Erythroblast (primary cell): ENCODE measurements around the gene ASZ1.
"Not testable (repeated sequence)": the region's sequence is repeated elsewhere in the genome, so short reads cannot be mapped to it uniquely, and the experiment has no call there.

Source experiments
- DNase-seq, 2 experiments: peaks; one replicate each; lab custom pipeline; 2025; lab: John Stamatoyannopoulos, UW
- GATA1 ChIP-seq: IDR thresholded peaks from 2 replicates; pipeline ENCODE4 v1.6.1; 2011; ENCODE audit warnings: low read depth, mild to moderate bottlenecking, control low read depth, low read length, moderate library complexity
- POLR2A ChIP-seq: IDR thresholded peaks from 2 replicates; pipeline ENCODE4 v1.6.1; 2011; ENCODE audit warnings: mild to moderate bottlenecking, low read length

The ASZ1 gene

DNA sequence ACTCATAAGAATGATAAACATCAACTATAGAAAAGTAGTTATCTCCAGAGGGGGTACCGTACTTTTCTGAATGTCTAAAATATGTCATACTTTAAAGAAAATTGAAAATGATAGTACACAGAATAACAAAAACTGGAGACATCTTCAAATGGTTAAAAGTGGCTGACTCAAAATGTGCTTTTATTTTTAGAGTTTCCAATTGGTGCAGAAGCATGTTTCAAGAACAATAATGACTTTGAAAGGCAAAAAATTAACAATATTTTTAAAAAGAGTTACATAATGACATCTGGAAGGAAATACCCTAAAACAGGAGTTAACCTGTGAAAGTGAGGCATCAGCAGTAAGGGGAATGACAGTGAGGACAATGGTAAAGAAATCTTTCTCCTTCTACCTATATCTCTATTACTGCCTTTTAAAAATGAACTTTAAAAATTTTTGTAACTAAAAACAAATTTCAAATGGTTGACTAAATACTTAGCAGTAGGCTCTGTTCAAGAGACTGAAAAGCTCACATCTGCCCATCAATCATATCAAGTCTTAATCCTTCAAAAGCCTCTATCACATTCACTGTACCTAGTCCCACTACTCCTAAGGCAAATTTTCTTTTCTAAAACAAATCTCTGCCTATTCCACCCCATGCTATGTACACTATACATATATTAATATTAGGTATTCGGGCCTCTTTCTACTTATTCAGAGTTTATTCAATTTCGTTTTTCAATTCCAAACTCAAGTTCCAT, 3.0 kb downstream of the ASZ1 start:
- TF ChIP-seq POLR2A: no peak
- TF ChIP-seq GATA1: no peak
- no peak for DNase-seq

DNA sequence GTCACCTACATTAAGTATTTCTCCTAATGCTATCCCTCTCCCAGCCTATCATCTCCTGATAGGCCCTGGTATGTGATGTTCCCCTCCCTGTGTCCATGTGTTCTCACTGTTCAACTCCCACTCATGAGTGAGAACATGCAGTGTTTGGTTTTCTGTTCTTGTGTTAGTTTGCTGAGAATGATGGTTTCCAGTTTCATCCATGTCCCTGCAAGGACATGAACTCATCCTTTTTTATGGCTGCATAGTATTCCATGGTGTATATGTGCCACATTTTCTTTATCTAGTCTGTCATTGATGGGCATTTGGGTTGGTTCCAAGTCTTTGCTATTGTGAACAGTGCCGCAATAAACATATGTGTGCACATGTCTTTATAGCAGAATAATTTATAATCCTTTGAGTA, 12.7 kb downstream of the ASZ1 start:
- DNase-seq: not testable (repeated sequence)

DNA sequence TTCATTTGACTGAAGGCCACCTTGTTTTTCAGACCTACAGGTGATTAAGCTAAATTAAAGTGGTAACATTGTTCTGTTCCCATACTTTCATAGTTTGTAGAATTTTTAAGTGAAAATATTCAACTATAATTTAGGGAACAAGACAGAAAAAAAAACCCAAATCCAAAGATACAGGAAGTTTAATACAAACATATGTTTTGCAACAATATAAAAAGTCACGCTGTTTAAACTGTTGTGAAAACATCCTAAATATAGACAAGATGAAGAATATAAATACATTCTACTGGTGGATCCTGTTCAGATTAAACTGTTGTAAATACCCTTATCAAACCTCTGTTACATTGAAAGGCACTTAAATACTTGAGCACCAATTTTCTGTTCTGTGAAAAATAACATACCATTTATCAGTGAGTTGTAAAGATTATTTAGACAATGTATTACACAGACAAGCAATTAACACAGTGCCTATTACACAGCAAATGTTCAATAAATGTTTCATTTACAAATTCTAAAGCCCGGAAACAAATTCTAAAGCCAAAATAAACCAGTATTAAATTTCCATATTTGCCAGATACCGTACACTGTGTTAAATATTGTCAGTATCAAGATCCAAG, 14.2 kb downstream of the ASZ1 start:
- no peak for DNase-seq
- TF ChIP-seq POLR2A (no peak), GATA1 (no peak)

DNA sequence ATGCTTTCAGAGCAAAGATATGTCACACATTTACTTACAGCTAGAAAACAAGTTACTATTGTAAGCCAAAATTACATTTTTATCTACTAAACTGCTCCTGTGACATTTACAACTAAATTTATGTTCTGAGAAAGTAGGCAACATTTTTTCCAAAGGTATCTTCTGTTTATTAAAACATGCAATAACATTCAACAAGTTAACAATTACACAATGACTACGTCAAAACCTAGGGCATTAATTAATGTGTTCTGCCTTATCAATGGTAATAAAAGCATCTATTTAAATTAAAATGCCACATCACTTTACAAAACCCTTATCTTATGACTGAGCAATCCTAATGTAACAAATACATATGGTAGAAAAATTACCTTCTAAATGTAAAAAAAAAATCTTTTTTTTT, 14.9 kb downstream of the ASZ1 start:
- TF ChIP-seq GATA1 (no peak), POLR2A (no peak)
- DNase-seq: no peak

DNA sequence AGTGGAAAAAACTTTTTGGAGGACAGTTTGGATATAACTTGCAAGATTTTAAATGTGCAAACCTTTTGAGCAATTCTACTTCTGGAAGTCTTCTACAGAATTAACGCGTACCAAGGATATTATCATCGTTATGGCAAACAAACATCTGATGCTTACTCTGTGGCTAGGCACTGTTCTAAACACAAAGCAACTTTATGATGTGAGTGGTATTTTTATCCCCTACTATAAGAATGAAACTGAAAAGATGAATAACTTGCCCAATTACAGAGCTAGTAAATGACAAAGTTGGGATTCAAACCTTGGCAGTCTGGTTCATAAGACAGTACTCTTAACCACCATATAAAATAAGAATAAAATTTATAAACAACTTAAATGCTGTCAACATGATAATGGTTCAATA, 15.8 kb downstream of the ASZ1 start:
- DNase-seq: no peak
- TF ChIP-seq GATA1 (no peak), POLR2A (no peak)

DNA sequence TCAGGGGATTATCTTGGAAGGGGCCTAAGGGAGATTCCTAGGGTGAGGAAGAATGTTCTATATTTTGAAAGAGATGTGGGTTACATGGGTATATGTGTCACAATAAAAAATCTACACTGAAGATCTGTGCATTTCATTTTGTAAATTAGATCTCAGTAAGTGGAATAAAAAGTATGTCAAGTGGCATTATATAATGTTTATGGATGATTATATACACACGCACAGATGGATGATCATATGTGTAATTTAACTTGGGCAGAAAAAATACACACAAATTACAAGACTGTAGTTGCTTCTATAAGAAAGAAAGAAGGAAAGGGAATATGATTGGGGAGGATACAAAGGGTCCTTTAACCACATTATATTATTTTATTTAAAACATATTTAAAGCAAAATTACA, 18.5 kb downstream of the ASZ1 start:
- DNase-seq: no peak
- no peak for TF ChIP-seq POLR2A
- TF ChIP-seq GATA1: no peak

DNA sequence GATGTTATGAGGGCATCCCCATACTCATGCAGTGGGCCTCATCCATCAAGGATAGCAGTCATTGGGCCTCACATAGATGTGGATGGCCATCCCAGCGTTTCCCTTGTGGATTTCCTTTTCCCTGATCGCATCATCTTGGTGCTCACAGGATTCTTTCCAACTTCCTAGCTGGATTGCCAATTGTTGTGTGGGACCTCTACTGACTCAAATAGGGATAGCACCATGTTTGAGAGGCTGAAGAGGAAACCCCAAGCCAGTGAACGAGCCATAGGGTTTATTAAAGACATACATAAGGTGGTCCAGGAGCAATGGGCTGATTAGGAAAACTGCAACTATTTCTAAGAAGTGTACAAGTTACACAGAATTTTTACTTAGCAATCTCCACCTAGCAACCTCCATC, 21.8 kb downstream of the ASZ1 start:
- no peak for TF ChIP-seq GATA1
- TF ChIP-seq POLR2A: no peak
- no peak for DNase-seq

DNA sequence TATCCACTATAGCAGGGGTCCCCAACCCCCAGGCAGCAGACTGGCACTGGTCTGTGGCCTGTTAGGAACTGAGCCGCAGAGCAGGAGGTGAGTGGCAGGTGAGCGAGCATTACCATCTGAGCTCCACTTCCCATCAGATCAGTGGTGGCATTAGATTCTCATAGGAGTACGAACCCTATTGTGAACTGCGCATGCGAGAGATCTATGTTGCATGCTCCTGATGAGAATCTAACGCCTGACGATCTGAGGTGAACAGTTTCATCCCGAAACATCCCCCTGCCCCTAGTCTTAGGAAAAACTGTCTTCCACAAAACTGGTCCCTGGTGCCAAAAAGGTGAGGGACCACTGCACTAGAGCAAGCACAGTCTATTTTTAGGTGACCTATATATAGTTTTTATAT, 23.6 kb downstream of the ASZ1 start:
- TF ChIP-seq POLR2A (no peak), GATA1 (no peak)
- DNase-seq: no peak

DNA sequence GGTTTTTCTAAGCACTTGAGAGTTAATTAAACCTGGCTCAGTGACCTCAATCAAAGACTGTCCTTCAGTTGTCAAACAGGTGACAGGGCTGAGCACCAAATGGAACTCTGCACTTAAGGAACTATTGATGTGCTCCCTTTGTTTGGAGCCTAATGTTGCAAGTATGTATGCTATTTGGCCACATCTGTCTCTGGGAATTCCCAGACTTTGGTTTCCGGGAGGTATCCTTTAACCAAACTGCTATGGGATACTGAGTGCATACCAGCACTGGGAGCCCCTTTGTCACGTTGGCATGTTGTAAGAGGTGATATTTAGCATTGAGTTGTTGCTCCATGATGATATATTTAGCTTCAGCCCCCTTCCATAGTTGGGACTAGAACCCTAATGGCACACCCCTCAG, 25.2 kb downstream of the ASZ1 start:
- DNase-seq: no peak
- no peak for TF ChIP-seq GATA1
- no peak for TF ChIP-seq POLR2A

DNA sequence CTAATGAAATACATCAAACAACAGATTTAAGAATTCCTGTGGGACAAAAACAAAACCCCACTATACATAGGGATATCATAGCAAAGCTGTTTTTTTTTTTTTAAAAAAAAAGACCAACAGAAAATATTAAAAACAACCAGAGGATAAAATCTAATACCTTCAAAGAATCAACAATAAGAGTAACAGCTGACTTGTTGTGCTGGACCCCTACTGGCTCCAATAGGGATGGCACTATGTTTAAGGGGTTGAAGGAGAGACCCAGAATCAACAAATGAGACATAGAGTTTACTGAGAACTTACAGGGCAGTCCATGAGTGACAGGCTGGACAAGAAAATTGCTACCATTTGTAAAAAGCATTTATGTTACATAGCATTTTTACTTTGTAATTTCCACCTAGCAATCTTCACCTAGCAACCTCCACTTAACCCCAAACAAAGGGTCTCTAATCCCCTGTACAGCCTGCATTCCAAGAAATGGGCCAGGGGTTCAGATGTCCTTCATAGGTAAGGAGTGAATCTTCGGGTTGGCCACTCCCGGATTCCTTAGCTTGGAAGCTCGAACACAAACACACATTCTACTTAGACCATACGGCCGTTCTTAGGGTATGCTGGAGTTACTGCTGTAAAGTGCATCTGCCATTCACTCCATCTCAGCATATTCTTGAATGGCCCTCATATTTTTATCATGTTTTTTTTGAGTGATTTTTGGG, 25.8 kb downstream of the ASZ1 start:
- no peak for TF ChIP-seq POLR2A
- TF ChIP-seq GATA1: no peak
- peak in 1 of 2 experiments; percentile 10 for DNase-seq

DNA sequence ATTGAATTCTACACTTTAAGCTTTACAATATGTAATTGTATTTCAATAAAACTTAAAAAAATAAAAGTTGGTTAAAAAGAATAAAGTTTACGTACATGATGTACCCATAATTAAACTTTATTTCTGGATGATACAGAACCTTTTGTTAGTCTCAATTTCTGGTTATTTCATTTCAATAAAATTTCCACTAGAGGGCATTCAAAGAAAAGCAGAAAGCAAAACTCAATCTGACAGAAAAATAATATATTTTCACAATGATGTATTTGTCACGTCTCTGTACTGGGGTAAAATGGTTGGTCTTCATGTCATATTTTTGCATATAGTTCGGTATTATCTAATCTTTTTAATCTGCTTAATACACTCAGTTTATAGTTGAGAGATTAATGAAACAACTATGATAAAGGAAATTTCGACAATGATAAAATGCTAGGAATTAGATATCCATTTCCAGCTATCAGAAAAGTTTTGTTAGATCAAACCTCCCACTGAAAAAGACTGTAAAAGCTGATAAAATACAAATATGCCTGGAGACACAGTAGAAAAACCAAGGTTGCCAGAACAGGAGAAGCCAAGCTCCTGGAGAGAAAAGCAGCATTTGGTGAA, 27.4 kb downstream of the ASZ1 start:
- TF ChIP-seq GATA1 (no peak), POLR2A (no peak)
- no peak for DNase-seq

DNA sequence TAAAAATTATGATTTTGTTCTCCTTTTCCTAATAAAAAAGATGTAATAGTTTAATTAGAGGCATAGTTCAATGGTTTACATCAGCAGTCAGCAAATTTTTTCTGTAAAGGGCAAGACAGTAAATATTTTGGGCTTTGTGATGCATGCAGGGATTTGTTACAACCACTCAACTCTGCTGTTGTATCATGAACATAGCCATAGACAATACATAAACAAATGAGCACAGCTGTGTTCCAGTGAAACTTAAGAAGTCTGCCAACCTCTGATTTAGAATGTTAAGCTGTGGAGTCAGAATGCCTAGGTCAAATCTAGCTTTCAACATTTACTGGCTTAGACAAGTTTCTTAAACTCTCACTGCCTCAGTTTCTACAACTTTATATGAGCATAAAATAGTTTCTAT, 31.6 kb downstream of the ASZ1 start:
- DNase-seq: no peak
- no peak for TF ChIP-seq POLR2A
- no peak for TF ChIP-seq GATA1

DNA sequence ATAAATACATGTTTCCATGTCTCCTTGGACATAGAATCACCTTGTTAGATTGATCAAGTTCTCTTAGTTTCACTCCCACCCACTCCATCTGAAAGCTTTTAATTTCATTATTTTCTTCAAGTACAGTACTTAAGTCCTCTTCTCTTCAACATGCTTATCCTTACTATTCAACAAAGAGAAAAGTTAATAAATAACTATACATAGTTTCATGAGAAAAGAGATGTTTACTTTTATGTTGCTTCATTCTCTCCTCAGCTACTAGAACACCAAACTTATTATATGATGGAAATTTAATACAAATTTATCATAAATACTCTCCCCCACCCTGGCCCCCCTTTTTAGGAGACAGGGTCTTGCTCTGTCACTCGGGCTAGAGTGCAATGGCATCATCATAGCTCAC, 33.5 kb downstream of the ASZ1 start:
- TF ChIP-seq GATA1 (no peak), POLR2A (no peak)
- no peak for DNase-seq

DNA sequence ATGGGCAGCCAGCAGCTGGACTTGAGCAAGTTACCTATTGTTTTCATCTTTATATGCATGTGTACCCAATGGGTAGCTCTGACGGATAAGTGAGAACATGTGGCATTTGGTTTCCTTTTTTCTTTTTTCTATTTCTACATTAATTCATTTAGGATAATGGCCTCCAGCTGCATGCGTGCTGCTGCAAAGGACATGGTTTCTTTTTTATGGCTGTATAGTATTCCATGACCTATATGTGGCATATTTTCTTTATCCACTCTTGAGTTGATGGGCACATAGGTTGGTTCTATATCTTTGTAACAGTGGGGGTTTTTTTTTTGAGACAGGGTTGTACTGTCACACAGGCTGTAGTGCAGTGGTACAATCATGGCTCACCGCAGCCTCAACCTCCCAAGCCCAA, 37.4 kb downstream of the ASZ1 start:
- TF ChIP-seq POLR2A: no peak
- TF ChIP-seq GATA1: no peak
- no peak for DNase-seq

DNA sequence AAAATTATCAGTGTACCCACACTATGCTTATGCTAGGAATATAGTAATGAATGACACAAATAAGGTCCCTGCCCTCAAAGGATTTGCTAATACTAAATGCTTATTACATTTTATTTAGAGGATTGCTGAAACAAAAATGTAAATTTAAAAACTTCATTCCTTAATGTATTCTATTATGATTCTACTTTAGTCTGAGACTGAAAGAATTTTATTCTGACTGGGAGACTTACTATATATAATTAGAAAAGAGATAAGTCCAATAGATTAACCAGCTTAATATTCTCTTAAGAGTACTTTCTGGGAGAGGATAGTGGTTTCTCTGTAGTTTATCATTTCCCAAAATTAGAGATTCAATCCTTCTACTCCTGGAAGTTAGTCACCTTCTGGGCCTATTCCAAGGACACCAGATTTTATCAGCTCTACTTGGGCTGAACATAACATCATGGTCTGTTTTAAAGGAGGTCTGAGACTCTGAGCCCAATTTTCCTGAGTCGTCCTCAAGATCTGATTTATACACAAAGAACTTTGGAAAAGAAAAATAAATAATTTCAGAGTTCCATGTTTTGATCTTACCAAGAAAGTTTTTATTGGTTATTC, 41.1 kb downstream of the ASZ1 start:
- TF ChIP-seq POLR2A: no peak
- no peak for TF ChIP-seq GATA1
- no peak for DNase-seq
